GM19351 (cell line): Measurements from ENCODE around the gene COMMD3.
"Not testable (repeated sequence)": the region's sequence is repeated elsewhere in the genome, so short reads cannot be mapped to it uniquely, and the experiment has no call there.

Experiments
- ATAC-seq: cut with Tn5 transposase; IDR thresholded peaks from one replicate; pipeline ENCODE4 v1.9.1; 2021; ENCODE audit warnings: mild to moderate bottlenecking, moderate library complexity; ENCODE audit not compliant: unreplicated experiment

COMMD3 gene

GRCh38 chr10:22316286-22317075 is at the start of gene COMMD3:
COMMD3 (plus strand) TSS chr10:22316388; CDS start chr10:22316418, 30 bp downstream.
- peak; percentile 54 for ATAC-seq

- no peak for ATAC-seq
Observed at GRCh38 chr10:22268503-22268902, 47.7 kb upstream of the COMMD3 start.

GRCh38 chr10:22271786-22272185 is 44.4 kb upstream of the COMMD3 start:
- no peak for ATAC-seq

- ATAC-seq = no peak
Observed at GRCh38 chr10:22278441-22278782, 37.8 kb upstream of the COMMD3 start.

- ATAC-seq = no peak
Observed at GRCh38 chr10:22280078-22280477, 36.1 kb upstream of the COMMD3 start.

- ATAC-seq = no peak
Observed at GRCh38 chr10:22285130-22285529, 31.1 kb upstream of the COMMD3 start.

DNA sequence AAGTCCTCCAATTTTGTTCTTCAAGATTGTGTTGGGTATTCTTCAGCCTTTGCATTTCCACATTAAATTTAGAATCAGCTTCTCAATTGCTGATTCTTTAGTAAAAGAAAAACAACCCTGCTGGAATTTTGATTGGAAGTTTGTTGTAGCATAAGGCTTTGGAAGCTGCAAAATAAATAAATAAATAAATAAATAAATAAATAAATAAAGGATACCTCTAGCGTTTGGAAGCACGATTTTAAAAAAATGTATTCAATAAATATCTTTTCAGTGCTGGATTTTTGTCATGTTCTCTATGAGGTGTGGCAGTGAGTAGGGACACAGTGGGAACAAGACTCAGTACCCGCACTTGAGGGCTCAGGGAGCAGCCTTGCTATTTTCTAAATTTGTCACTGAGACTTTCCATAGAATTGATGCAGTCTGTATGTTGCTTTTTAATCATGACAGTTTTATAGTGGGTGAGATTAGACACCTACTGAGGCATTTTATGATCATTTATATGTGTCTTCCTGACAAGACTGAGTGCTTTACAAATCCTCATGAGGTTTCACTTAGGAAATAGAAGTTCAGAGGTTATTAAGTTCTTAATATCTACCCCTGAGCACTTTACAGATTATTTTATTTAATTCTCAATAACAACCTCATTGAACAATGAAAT is 22.3 kb upstream of the COMMD3 start:
- no peak for ATAC-seq

- no peak for ATAC-seq
Observed at GRCh38 chr10:22294694-22295093, 21.5 kb upstream of the COMMD3 start.

DNA sequence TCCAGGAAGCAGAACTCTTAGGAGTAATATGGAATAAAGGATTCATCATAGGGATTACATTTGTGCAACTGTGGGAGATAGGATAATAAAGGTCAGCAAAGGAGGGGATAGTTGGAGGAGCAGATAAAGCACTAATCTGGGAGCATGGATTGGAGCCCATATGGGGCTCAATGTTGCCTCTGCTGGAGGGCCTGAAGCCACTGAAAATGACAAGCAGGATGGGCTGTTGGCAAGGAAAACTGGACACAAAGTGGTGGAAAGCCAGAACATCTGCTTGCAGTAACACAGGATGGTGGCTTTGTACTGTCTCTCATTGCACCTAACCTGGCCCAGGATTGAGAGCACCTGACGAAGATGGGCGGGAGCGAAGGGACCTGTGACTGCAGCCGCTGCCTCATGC is 15.0 kb upstream of the COMMD3 start:
- no peak for ATAC-seq

DNA sequence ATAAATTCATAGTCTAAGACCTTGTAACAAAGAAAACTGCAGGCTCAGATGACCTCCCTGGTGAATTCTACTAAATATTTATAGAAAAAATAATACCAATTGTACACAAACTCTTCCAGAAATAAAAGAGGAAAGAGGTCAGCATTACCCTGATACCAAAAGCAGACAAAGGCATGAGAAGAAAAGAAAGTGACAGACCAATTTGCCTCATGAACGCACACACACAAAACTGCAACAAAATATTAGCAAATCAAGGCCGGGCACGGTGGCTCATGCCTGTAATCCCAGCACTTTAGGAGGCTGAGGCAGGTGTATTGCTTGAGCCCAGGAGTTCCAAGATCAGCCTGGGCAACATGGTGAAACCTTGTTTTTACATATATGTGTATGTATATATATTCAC is 12.7 kb upstream of the COMMD3 start:
- no peak for ATAC-seq

DNA sequence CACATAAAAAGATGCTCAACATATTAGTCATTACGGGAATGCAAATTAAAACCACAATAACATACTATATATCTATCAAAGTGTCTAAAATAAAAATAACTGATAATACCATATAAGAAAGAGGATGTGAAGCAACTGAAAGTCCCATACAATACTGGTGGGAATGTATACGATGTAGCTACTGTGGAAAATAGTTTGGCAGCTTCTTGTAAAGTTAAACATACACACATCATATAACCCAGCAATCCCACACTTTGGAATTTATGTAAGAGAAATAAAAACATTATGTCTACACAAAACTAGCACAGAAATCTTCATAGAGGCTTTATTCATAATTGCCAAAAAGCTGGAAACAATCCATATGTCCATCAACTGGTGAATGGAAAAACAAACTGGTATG is 10.5 kb upstream of the COMMD3 start:
- ATAC-seq = no peak

DNA sequence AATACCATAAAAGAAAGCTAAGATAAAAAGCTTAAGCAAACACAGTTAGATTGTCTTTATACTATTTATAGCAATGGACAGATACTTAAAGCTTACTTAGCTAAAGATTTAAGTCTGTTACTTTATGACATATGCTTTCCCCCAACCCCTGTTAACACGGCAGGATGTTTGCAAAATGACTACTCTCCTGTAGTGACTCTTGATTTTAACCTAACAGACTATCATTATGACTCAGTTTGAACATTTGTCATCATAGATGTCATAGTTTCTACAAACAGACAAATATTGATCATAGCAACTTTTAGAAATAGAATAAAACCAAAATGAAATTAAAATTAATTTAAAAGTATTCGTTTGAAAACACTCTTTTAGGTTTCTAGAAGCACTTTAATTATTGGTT is 7.8 kb upstream of the COMMD3 start:
- peak; percentile 98 for ATAC-seq

DNA sequence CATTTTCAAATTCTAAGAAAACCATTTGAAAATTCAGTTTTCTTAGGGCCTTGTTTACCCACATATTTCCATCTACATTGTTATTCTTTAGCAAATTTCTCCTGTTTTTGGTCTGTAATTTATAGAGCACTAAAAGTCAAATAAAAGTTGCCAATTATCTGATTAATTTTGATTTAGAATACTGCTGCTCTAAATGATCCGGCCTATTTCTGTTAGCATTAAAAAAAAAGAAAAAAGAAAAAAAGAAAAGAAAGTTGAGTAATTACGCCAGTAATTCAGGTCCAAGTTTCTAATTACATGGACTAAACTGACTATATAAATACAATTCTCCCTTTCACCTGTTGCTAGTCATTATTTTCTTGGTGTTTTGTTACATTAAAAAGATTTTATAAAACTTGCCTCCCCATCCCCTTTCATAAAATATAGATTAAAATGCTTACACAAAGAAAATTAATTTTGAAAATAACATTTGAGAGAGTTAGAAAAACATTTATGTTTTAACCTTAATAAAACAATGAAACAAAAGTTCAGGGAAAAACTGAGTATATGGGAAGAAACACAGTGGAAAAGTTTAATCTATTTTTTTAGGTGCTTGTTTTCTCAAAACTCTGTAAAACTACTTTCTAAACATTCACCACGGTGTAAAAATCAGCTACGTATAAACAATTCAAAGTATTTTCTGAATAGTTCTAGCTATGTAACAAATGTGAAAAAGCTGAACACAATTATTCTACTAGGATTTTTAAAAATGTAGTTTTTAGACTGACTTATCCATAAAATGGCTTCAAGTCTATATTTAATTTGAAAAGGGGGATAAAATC is 6.8 kb upstream of the COMMD3 start:
- no peak for ATAC-seq

DNA sequence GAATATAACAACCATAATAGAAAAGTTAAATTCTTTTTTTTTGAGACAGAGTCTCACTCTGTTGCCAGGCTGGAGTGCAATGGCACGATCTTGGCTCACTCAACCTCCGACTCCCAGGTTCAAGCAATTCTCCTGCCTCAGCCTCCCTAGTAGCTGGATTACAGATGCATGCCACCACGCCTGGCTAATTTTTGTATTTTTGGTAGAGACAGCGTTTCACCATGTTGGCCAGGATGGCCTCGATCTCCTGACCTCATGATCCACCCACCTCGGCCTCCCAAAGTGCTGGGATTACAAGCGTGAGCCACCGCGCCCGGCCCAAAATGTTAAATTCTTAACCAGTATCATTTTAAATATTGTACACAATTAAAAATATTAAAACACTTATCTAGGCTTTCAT is 6.2 kb upstream of the COMMD3 start:
- not testable (repeated sequence) for ATAC-seq

DNA sequence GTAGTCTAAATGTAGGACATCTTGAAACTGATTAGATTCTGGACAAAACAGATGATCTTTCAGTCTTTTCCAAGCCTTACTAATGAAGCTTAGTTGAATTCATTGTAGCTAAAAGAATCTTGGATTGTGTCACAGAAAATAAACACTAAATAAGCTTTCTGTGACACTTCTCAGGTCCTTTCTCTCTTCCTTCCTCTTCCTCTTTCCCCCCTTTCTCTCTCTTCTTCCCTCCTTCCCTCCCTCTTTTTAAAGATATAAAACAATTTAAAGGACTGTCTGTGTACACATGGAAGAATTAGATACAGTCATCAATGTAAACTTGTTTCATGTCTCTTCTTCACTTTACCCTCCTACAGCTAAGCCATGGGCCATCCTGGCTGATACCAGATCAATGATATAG is 5.3 kb upstream of the COMMD3 start:
- no peak for ATAC-seq

GRCh38 chr10:22314852-22315251 is 1.3 kb upstream of the COMMD3 start:
- ATAC-seq = no peak

GRCh38 chr10:22315455-22316285 is 518 bp upstream of the COMMD3 start:
- ATAC-seq = peak; percentile 17

GRCh38 chr10:22317076-22317370 is 835 bp downstream of the COMMD3 start:
- peak; percentile 31 for ATAC-seq

DNA sequence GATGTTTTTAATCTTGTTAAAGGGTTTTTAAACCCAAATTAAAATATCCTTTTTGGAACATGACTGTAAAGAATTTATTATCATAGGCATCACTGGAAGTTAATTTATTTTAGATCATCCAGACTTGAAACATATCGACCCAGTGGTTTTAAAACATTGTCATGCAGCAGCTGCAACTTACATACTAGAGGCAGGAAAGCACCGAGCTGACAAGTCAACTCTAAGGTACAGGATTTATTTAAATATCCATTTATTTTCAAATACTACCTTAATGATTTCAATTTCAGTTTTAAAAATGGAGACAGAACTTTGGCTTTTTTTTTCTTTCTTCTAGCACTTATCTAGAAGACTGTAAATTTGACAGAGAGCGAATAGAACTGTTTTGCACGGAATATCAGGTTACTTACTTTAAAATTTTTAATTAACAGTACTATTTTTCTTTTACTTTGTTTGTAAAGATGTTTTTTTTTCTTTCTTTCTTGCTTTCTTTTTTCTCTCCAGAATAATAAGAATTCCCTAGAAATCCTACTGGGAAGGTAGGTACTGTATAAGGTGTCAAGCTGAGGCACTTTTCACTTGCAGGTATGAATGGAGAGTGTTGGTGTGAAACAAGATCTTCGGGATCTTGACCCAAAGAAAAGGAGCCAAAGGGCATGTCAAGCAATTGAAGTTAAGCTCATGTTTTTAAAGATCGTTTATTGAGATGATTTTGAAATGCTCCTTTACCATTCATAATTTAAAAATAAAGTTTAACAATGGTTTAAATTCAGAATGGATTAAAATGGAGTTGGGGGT is 1.8 kb downstream of the COMMD3 start:
- no peak for ATAC-seq

DNA sequence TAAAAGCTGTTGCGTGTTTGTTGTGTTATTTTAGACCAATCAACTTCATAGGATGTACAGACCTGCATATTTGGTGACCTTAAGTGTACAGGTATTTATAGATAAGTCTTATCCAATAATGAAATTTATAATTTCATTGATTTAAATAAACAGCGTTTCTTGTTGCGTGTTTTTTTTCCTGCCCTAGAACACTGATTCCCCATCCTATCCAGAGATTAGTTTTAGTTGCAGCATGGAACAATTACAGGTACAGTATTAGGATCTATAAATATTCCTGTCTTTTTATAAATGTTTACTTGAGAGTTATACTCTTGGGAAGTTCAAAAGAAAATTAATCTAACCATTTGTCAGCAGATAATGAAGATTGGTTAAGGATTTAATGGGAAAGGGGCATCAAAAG is 2.6 kb downstream of the COMMD3 start:
- no peak for ATAC-seq
